NCI-H2107 (cell line): ENCODE results near the gene ANKRD44.

Experiments
- DNase-seq: peaks from one replicate; lab custom pipeline; 2025; lab: John Stamatoyannopoulos, UW

ANKRD44 gene

DNA sequence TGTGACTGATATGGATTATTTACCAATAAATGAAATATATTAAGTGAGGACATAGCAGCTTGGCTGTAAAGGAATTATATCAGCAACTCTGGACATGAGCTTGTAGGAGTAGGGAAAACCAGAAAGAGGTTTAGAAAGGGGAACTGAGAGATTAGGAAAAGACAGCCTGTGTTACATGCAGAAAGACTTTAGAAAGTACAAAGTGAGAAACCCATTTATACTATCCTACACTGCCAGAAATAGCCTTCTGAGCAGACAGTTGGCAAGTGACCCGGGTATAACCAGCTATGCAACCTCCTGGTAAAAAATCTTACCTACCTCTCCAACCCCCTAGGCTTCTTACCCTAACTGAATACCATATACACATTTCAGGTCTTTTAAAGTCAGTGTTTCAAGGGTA lies 134.1 kb downstream of the ANKRD44 start:
- no peak for DNase-seq

DNA sequence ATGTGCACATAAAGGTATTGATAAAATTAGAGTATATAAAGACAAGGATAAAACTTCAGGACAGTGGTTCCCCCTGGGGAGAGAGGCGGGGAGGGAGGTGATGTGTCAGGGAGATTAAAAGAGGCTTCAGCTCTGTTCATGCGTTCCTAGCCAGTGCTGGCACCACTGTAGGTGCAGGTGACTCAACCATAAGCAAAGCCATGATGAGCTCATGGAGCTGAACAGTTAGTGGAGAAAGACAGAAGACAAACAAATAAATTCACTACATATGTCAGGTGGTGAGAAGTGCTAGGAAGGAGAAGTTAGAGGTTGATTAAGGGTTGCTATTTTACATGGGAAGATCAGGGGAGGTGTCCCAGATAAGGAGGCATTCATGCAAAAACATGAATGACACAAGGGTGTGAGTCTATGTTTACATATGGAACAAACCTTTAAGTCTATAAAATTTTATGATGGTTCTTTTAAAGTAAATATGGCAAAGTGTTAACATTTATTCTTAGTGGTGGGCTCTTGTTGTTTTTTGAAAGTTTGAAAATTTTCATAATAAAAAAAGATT lies 136.0 kb downstream of the ANKRD44 start:
- no peak for DNase-seq

DNA sequence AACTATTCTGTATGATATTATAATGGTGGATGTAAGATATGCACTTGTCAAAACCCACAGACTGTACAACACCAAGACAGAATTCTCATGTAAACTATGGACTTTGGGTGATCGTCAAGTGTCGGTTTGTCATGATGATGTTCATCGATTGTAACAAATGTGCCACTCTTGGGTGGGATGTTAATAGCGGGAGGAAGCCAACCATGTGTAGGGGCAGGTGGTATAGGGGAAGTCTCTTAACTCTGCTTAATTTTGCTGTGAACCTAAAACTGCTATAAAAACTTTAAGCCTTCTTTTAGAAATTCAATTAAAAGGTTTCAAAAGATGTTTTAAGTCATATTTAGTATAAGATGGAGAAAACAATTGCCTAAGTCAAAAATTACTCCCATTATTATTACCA lies 139.0 kb downstream of the ANKRD44 start:
- DNase-seq, result no peak

DNA sequence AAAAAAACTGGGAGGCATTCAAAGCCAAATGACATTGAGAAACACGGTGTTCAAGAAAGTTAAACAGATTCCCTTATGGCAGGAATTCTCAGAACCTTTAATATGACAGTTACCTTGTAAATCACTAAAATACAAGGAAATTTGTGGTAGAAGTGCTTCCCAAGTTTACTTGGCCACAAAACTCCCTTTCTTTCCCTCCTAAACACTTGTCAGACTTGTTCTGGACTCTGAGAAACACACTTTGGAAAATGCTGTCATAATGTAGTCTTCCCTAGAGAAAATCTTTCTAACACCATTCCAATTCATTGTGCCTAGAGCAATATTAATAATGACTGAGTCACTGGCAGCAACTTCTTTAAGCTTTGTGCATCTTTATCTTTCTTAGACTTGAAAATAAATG lies 140.4 kb downstream of the ANKRD44 start:
- DNase-seq, result no peak

DNA sequence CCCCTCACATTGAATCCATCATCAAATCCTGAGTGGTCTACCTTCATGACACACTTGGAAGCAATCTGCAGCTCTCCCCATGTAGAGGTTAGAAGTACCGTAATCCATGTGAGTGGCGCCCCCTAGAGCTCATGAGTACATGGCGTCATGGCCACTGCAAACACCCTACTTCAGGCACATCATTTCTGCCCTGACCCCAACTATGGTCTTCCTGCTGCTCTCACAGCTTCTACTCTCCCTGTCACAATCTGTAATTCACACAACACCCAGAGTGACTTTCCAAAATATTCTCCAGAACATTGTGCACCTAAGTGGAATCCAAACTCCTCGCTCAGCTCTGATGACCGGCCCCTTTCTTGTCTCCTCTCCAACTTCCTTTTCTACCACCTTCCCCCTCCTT lies 141.9 kb downstream of the ANKRD44 start:
- peak; percentile 13 for DNase-seq

DNA sequence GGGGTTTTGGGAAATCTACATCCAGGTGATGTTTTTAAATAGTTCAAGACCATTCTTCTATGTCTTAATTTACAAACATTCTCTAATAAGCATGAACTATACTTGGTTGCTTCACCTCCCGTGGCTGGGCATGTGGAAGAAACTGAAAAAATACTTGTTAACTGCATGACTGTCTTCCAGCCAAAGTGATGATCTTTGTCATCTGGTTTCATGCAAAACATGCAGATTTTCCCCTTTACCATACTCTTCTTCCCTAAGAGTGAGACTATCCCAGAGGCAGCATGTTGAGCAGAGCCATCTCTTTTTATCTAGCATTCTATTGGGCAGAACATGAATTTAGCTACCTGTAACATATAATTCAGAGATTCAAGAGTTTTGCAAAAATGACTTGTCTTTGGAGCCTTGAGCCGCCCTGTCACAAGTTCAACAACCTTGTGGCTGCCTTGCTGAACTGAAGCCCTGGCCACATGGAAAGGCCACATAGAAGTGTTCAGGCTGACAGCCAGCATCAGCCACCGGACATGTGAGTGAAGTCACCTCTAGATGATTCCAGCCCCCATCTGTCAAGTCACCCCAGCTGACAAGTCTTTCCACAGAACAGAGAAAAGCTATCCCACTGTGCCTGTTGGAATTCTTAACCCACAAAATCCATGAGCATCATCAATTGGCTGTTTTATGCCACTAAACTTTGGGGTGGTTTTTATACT lies 142.8 kb downstream of the ANKRD44 start:
- DNase-seq, result no peak

DNA sequence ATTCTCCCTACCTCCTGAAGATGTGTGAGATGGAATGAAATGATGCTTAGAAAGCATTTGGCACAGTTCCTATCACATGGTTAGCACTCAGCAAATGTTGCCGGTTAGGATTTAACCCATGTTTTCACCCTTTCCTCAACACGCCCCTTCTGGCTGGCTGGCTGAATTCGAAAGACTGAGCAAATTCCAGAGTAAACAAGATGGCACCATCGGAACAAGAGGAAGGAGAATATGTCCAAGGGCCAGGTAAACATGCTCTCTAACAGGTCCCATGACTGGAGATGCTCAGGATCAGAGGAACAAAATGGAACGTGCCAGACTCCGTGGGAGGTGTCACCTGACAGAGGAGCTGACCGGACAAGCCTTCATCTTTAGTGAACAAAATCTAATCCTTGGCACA lies 145.6 kb downstream of the ANKRD44 start:
- no peak for DNase-seq

DNA sequence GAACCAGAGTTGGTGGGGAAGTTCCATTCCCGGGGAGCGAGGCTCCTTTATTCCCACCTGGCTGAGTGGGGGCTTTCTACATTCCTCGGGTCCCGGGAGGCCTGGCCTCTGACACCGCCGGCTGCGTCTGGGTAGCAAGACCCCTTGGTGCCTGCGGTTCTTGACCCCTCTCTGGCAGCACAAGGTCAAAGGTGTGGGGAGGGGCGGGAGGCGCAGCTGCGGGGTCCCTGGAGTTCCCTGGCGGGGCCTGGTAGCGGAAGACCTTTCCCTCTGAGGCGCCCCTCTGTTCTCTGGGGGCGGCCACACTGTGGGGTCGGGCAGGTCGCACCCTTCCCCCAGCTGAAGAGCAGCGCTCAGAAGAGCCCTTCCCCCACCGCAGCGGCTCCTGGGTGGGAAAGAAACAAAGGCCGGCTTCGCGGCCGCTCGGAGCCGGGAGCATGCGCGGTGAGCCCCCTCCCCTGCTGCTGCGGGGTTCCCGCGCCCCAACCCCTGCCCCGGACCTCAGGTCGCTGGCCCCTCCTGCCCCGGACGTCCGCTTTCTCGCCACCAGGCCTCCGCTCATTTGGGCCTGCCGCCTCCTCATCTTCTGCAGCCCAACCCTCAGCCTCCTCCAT lies 146.3 kb downstream of the ANKRD44 start:
- DNase-seq, result no peak

DNA sequence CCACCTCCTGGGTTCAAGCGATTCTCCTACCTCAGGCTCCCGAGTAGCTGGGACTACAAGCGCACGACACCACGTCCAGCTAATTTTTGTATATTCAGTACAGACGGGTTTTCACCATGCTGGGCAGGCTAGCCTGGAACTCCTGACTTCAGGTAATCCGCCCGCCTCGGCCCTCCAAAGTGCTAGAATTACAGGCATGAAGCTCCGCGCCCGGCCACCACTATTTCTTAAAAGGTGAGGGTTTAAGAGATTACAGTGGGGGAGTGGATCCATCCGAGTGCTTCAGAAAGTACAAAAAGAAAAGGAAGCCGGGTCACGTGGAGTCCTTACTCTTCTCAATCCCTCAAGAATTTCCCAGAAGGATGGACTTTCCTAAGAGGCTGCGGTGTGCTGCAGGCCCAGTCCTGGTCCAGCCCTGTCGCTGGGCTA lies 146.9 kb downstream of the ANKRD44 start:
- no peak for DNase-seq

DNA sequence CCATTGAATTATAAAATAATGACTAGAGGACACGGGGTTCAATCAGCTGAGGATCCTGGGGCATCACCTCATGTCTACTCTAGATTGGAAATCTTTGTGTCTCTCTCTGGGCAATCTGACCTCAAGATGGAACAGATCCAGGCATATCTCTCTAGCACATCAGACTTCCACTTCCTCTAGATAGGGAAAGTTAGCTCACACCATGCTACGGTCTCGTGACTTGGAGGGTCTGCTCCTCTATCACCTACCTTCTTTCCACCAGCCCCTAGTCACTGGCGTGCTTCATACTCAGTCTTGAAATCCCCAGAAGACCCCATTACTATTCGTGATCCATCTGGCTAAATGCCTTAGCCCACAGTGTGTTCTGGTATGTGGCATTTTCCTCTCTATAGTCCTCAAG lies 148.8 kb downstream of the ANKRD44 start:
- no peak for DNase-seq

DNA sequence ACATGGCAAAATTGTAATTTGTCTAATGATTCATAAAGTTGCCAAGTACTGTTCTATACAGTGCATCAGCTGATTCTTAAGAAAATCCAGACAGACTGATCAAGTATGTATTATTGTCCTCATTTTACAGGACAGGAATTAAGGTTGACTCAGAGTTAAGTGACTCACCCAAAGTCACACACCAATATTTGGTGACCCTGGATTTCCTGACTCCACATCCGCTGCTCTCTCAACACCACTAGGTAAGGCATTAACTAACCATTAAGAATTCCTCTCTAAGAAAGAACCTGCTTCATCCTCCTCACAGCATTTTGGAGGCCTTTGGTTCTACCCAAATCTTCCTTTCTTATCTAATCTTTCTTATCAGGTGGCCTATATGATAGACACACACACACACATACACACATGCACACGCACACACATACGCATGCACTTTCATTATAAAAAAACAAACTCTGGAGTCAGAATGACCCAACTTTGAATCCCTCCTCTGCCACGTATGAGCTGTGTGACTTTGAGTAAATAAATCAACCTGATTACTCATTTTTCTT lies 150.8 kb downstream of the ANKRD44 start:
- no peak for DNase-seq

DNA sequence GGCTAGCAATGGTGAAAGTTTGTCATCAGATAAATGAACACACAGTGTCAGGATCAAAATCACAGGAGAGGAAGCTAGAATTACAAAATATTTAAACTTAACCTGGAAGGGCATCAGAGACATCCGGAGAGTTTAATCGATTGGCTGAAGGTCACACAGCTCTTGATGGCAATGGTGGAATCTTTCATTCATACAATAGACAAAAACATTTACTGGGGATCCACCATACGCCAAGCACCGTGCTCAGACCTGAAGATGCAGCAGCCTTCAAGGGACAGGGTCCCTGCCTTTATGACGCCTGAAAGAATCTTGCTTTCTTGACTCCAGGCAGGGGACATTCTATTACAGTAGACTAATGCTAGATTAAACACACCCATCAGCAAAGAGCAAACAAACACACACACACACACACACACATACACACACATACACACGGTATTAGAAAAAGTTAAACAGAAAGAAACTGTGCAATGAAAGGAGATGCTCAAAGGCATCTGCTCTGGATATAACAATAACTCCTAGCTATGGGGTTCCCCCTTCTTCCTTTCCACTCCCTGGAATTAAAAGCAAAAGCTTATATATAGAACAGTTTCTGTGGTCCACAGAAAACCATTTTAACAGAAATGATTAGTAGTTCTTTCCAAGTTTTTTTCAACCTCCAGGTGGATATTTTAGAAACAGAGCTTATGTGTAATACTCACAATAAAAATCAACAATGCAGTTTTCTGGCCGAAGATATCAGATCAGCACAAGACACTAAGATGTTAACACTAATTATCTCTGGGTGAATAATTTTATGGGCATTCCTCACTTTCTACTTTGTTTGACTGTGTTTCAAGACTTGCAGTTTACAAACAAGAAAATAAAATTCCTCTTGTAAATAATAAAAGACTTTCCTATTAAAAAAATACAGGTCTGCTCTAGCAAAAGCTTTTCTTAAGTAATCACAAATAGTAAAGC lies 151.7 kb downstream of the ANKRD44 start:
- no peak for DNase-seq

DNA sequence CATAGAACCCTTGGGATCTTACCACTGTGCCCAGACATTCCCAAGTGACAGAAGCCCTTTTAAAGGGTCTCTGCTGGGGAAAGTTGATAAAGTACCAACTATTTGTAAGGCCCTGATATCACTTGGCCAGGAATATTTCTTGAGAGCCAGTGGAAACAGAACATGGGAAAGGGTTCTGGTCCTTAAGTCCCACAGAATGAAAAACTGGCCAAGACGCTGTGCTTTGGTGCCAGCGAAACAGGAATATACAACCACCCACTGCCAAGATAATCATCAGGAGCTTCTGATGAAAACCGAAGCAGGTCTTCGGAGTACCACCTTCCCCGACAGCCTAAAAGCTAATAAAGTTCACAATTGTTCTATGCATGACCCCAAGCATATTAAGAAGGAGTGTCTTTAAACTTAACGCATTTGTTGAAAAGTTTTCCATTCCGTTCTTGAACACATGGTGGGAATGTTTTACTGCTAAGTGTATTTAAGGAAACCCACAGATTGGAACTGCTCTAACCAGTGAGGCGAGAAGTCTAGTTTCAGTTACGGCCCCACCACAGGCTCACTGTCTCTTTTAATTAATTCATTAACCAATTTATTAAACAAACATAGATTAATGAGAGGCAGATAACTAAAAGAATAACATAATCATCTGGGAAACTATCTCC lies 152.6 kb downstream of the ANKRD44 start:
- no peak for DNase-seq

DNA sequence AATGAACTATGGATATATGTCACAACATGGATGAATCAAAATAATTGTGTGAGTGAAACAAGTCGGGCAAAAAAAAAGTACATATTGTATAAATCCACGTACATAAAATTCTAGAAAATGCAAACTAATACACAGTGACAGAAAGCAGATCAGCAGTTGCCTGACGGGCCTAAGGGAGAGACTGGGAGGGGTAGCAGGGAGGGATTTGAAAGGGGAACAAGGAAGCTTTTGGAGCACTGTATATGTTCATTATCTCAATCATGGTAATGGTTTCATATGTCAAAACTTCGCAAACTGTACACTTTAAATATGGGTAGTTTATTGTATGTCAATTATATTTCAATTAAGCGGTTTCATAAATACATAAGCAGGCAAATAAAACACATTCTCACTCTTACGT lies 153.8 kb downstream of the ANKRD44 start:
- DNase-seq, result no peak

DNA sequence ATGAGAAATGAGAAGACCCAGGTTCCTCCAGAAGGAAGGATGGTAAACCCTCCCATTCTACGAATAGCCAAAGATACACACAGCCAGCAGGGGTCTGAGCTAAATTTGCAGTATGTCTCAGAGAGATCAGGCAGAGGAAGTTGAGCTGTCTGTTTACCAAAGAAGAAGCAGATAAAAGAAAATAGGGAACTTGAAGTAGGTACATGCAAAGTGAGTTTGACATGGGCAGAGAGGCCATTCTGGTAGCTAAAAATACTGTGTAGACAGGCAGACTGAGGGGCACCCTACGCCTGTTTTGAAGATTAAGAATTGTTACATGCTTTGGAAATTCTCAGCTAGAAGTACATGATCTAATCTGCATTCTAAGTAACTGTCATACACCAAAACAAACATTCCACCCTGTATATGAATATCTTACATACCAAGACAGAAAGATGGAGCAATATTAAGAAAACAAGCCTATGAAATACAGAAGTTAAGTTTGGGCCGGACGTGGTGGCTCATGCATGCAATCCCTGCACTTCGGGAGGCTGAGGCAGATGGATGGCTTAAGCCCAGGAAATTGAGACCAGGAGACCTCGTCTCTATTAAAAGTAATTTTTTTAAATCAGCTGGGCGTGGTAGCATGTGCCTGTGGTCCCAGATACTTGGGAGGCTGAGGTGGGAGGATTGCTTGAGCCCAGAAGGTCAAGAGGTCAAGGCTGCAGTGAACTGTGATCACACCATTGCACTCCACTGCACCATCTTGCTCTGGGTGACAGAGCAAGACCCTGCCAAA lies 157.9 kb downstream of the ANKRD44 start:
- no peak for DNase-seq

DNA sequence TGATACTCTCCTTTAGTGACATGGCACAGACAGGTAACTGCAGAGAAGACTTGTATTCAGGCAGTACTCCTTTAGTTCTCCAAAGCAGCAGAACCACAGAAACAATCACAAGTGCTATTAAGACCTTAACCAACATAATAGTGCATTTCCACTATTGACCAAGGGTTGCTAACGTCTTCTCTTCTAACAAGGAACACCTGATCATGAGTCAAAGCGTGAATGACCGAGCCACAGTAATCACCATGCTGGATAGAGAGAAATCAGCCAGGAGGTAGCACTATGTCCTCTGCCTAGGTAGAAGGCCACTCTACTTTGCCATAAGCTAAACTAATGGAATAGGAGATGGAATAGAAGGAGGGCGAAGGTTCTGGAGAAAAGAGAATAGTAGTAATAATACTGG lies 161.0 kb downstream of the ANKRD44 start:
- no peak for DNase-seq

DNA sequence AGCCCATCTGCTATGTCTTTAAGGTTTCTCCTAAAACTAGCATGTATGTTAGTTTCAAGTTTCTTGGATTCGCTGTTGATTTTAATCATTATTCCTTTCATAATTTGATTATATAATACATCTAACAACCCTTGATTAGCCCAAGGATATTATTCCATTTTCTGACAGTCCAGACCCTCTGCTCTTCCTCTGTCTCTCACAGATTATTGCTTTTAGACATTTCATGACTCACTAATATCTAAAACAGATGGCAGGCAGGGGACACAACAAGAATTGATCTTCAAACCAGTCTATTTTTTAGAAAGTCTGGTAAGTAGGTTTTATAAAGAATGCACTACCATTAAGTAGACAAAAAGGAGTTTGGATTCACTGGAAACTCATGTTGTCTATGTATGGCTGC lies 162.2 kb downstream of the ANKRD44 start:
- no peak for DNase-seq

DNA sequence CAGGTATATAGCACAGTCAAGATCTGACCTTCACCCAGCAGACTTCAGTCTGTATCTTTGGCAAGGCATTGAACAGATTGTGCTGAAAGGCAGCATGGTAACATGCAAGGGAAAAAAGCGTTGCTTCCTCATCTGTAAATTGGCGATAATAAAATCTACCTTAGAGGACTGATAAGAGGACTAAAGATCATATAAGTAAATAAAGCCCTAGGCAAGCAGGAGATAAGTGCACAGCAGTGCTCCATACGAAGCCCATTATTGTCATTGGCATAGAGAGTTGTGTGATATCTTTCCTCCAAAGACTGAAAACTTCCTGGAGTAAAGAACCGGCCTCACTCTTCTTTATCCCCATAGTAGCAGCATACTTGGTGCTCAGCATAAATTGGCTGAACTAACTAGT lies 162.6 kb downstream of the ANKRD44 start:
- DNase-seq, result no peak

DNA sequence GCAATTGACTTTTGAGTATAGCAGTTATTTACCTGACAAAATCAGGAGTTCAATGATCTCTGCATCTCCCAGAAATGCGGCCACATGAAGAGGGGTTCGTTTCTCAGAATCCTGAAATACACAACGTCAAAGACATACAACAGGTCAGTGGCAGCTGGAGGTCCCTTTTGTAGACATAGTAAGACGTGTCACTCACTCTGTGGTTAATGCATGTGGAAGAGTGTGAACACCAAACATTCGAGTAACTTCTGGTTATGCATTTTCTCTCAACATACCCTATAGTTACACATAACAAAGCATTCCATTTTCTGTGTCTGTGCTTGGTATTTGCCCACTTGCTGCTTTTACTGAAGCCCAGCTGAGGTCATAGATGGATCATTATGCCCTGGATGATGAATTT lies 163.6 kb downstream of the ANKRD44 start:
- no peak for DNase-seq

DNA sequence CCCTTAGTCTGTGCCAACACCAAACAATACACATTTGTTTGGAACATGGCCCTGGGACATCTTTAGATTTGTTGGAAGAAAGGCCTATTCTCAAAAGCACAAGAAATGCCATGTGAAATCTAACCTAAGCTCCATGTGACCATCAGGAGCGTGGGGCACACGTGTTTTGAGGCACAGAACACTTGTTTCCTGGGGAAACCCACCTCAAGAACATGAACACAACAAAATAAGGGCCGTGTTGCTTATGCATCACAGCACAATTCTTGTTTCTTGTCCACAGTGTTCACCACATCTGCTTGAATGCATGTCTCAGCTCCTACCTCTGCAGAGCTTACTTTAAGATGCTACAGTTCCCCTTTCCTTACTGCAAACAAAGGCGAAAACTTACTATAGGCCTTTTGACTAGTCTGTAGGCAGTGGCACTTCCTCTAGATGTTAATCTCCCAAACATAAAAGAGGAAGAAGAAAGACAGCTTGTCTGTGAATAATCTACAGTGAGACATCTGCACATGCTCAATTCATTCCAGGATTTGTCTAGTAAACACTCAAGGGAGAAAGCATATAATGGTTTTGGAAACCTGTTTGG lies 165.0 kb downstream of the ANKRD44 start:
- DNase-seq, result no peak

DNA sequence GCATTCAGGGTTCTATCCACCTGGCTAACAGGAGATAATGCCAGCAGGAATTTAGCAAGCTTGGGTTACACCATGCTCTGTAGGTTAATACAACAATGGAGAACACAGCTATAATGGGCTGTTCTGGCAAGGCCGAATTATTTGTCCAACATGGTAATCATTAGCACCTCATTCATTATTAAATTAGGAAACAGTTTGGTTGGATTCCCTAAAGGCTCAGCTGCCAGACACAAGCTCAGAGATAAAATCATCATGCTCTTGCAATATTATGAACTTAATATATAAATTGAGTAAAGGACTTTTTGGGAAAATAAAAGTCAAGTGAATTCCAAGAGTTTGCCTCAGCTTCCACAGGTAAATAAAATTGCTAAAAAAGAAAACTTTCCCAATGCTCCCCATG lies 166.4 kb downstream of the ANKRD44 start:
- no peak for DNase-seq
